NCI-H1930 (cell line): ENCODE results near the gene MAPK12.
"Not testable (repeated sequence)": the region's sequence is repeated elsewhere in the genome, so short reads cannot be mapped to it uniquely, and the experiment has no call there.

Experiments used
- DNase-seq, 2 experiments: peaks; one replicate each; lab custom pipeline; 2025; lab: John Stamatoyannopoulos, UW

The MAPK12 gene

GRCh38 chr22:50281957-50282356 is 20.5 kb upstream of the MAPK12 start:
- DNase-seq = no peak

DNA sequence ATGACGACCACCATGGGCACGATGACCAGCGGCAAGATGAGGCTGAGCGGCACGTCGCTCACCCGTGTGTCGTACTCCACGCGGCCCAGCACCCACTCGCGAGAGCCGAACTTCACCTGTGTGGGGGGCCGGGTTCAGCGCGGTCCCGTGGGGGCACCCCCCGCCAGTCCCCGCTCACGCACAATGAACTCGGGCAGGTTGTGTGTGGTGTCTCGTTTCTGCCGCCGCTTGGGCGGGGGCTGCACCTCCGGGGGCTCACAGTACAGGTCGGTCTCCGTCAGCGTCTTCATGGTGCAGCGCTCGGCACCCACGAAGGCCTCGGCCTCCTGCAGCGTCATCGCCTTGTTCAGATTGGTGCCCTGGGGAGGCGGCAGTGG is 19.9 kb upstream of the MAPK12 start:
- no peak for DNase-seq

DNA sequence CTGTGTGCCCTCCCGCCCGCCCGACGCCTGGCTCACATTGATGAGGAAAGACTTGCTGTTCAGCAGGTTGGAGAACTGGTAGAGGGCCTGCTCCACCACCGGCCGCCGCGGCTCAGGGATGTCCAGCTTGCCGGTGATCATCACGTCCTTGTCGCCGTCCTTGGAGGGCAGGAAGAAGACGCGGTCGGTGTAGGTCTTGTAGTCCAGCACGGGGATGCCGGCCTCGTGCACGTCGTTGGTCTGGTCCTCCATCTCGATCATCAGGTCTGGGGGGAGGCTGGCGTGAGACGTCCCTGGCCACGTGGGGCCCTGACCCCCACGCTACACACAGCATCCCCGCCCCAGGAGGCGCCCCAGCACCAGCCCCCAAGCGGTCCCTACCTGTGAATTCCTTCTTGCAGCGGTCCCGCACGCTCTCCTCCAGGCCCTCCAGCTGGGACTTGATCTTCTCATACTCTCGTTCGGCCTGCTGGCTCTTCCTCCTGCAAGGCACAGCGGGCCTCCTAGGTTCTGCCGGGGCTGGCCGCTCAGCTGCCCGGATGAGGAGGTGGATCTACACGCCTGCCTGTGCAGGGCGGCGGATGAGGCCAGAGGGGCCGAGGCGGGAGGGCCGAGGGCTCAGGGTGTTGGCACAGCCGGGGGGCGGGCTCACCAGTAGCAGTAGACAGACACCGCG is 19.4 kb upstream of the MAPK12 start:
- no peak for DNase-seq

DNA sequence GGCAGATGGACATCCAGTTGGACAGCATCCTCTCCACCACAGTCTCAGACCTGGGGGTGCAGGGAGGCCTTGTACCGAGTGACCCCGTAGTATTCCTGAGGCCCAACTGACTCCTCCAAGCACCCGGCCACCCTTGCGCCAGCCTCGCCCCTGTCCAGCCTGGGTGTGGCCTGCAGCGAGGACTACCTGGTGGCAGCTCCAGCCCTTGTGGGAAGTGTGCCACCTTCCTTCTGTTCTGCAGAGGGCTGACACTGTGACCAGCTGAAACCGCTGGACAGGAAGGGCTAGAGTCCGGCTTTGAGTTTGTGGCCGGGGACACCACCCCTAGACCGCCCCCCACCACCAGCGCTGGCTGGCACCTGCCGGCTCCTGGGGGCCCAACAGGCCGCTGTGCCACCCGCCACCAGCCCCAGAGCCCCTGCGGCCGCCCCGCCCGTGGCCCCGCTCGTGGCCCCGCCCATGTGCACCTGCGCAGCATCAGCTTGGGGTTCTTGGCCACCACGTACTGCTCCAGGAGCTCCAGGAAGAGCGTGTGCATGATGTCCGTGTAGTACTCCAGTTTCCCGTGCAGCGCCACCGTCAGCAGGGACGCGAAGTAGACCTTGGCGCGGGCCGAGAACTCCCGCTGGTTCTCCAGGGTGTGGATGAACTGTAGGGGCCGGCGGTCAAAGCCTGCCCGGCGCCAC is 18.7 kb upstream of the MAPK12 start:
- no peak for DNase-seq

- DNase-seq = no peak
These were observed 17.6 kb upstream of the MAPK12 start for GRCh38 chr22:50278956-50279619.

GRCh38 chr22:50278461-50278860 is 17.0 kb upstream of the MAPK12 start:
- no peak for DNase-seq

DNA sequence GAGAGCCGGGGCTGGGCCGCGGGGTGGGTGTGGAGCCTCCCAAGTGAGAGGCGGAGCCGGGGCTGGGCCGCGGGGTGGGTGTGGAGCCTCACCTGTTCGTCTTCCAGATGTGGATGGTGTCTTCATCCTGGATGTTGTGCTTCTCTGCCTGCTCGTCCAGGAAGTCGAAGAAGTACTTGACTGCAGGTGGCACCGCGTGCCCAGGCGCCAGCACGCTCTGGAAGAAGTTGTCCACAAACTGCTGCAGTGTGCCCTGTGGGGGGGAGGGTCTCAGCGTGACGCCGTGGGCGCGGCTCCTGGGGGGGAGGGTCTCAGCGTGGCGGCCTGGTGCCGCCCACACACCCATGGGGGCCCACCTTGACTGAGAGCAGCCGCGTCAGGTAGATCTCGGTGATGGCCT is 16.3 kb upstream of the MAPK12 start:
- no peak for DNase-seq

DNA sequence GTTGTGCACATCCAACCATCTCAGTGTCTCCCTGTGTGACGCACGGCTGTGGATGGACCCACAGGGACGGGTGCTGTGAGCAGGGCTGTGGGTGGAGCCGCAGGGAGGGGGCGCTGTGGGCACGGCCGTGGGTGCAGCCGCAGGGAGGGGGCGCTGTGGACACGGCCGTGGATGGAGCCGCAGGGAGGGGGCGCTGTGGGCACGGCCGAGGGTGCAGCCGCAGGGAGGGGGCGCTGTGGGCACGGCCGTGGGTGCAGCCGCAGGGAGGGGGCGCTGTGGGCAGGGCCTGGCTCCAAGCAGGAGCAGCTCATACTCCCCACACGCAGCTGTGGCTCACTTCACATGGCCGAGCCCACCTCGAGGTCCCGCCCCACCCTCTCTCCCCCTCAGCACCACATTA is 14.7 kb upstream of the MAPK12 start:
- peak in 1 of 2 experiments; percentile 8 for DNase-seq

DNA sequence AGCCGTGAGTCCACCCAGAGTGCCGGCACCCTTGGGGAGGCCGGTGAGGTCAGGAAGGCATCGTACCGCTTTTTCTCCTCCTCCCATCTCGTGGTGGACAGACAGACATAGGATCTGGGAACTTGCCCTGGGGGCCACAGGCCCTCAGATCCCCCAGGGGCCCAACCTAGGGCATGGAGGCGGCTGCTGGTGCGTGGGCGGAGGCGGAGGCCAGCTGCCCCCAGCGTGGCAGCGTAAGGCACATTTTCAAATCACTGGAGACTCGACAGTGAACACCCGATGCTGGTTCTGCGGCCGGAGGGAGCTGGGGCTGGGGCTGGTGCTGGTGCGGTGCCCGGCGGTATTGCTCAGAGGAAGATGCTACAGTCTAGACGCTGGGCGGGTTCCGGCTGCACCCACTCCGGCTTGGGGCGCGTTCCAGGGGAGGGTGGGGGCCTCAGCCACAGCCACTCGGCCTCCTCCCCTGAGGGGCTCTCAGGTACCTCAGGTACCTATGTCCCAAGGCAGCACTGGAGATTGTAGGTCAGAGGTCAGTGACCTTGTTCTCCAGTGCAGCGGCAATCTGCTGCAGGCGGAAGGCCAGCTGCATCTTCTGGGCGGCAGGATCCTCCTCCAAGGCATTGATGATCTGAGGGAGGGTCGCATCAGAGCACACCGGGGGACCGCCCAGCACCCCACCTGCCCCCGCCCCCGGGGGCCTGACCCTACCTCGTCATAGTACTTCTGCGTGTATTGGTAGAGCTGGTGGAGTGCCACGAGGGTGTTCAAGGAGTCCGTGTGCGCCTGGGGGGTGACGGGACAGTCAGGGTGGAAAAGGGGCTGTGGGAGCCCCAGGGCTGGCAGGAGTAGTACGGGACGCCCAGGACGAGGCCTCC is 13.9 kb upstream of the MAPK12 start:
- DNase-seq = no peak

GRCh38 chr22:50274771-50275170 is 13.3 kb upstream of the MAPK12 start:
- DNase-seq = no peak

GRCh38 chr22:50274311-50274710 is 12.8 kb upstream of the MAPK12 start:
- peak in 1 of 2 experiments; percentile 42 for DNase-seq

GRCh38 chr22:50273781-50274180 is 12.3 kb upstream of the MAPK12 start:
- DNase-seq = not testable (repeated sequence)

GRCh38 chr22:50273352-50273751 is 11.9 kb upstream of the MAPK12 start:
- not testable (repeated sequence) for DNase-seq

GRCh38 chr22:50272044-50272802 is 10.7 kb upstream of the MAPK12 start:
- DNase-seq = no peak

DNA sequence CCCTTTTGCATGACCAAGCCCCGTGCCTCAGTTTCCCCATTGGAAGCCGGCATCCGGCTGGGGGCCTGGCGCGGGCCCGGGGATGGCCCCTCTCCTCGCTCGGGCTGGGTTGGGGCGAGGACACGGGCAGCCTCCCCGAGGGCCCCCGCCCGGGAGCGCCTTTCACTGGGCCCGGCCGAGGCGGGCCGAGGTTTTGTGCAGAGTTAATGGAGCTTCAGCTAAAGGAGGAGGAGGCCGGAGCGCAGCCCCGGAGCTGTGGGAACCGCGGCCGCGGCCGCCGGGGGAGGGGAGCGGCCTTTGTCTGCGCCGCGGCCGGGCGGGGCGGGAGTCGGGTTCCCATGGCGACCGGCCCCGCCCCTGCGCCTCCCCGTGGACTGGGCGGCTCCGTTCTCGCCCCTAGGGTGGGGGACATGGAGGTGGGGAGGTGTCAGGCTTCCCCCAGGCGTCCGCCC is 10.1 kb upstream of the MAPK12 start:
- DNase-seq = peak; percentile 52 to 79

DNA sequence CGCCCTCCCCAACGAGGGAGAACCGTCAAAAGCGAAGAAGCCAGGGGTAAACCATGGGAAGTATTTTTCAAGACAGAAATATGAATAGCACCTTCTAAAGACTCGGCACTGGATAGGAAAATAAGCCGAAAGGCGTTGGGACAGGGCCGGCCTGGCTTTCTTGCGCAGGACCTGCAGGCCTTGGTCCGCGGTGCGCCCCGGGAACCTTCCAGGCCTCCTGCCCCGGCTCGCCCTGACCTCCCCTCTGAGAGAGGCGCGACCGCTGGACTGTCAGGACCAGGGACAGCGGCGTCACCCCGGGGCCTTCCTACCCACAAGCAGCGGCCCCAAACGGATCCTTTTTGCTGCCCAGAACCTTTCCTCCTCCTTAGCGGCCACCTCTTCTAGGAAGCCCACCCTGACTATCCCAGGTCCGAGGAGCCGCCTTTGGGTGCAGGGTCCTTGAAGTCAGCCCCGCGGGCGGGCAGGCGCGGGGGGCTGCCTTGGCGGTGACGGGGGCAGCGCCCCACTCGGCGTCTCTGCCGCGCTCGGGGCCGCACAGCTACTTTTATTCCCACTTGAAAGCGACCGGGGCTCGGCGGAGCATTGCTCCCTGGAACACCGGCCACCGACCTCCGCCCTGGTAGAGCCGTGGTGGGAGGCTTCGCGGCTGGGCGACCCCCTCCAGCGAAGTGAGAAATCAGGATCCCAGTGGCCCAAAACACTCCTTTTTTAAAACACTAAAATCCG is 9.3 kb upstream of the MAPK12 start:
- DNase-seq = no peak

- peak in 1 of 2 experiments; percentile 39 for DNase-seq
These were observed 8.6 kb upstream of the MAPK12 start, which contains the start of gene MAPK11 for GRCh38 chr22:50269970-50270665. Gene MAPK11 (minus strand): TSS chr22:50270380. CDS start chr22:50270292, 88 bp downstream.

DNA sequence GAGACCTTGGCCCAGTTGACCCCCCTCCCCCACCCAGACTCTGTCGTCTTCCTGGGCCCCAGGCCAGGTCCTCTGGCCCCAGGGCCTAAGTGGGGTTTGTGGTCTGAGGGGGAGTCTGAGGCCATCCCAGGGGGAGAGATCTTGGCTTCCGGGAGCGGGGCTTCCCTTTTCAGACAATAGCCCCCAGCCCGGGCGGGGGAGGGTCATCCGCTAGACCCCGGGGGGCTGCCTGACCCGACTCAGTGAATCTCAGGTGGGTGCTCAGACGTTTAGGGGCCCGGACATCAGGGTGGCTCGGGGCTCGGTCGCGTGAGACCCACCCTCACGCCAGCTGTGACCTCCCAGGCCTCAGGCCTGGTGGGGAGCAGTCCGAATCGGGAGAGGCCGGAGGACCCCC is 8.1 kb upstream of the MAPK12 start:
- no peak for DNase-seq

GRCh38 chr22:50268655-50269113 is 7.2 kb upstream of the MAPK12 start:
- no peak for DNase-seq
